ENCODE measurements around the gene LIFR.

Gene LIFR

GRCh38 chr5:38483805-38484398 lies 72.5 kb downstream of the LIFR start:
- no peak for FAIRE-seq
- DNase-seq (ENCODE audit: insufficient read length, low spot score) = no peak
- TF ChIP-seq POLR2A (IDR thresholded peaks at IDR 0.05; ENCODE audit: low read depth, low read length) = no peak

- FAIRE-seq (peak; percentile 45), DNase-seq (ENCODE audit: insufficient read length, low spot score) (no peak)
- TF ChIP-seq POLR2A (IDR thresholded peaks at IDR 0.05; ENCODE audit: low read depth, low read length) = no peak
Observed at GRCh38 chr5:38479315-38479904, 77.0 kb downstream of the LIFR start.

GRCh38 chr5:38478878-38479277 lies 77.6 kb downstream of the LIFR start:
- TF ChIP-seq POLR2A (IDR thresholded peaks at IDR 0.05; ENCODE audit: low read depth, low read length) = no peak
- FAIRE-seq = no peak
- DNase-seq (ENCODE audit: insufficient read length, low spot score) = no peak

- FAIRE-seq (peak; percentile 33), DNase-seq (ENCODE audit: insufficient read length, low spot score) (no peak)
- no peak for TF ChIP-seq POLR2A (IDR thresholded peaks at IDR 0.05; ENCODE audit: low read depth, low read length)
Observed at GRCh38 chr5:38478166-38478565, 78.3 kb downstream of the LIFR start.

GRCh38 chr5:38473008-38473407 lies 83.4 kb downstream of the LIFR start:
- DNase-seq (ENCODE audit: insufficient read length, low spot score) (no peak), FAIRE-seq (no peak)
- no peak for TF ChIP-seq POLR2A (IDR thresholded peaks at IDR 0.05; ENCODE audit: low read depth, low read length)

- FAIRE-seq = no peak
- DNase-seq (ENCODE audit: insufficient read length, low spot score) = no peak
- TF ChIP-seq POLR2A (IDR thresholded peaks at IDR 0.05; ENCODE audit: low read depth, low read length) = no peak
Observed at GRCh38 chr5:38472541-38472940, 83.9 kb downstream of the LIFR start.

GRCh38 chr5:38471709-38472108 lies 84.7 kb downstream of the LIFR start:
- no peak for TF ChIP-seq POLR2A (IDR thresholded peaks at IDR 0.05; ENCODE audit: low read depth, low read length)
- no peak for DNase-seq (ENCODE audit: insufficient read length, low spot score)
- FAIRE-seq = no peak

- FAIRE-seq (no peak), DNase-seq (ENCODE audit: insufficient read length, low spot score) (no peak)
- TF ChIP-seq POLR2A (IDR thresholded peaks at IDR 0.05; ENCODE audit: low read depth, low read length) = no peak
Observed at GRCh38 chr5:38469707-38470267, 86.7 kb downstream of the LIFR start.

GRCh38 chr5:38468978-38469706 lies 87.3 kb downstream of the LIFR start:
- no peak for TF ChIP-seq POLR2A (IDR thresholded peaks at IDR 0.05; ENCODE audit: low read depth, low read length)
- DNase-seq (ENCODE audit: insufficient read length, low spot score) (no peak), FAIRE-seq (no peak)

GRCh38 chr5:38468202-38468673 lies 88.2 kb downstream of the LIFR start:
- DNase-seq (ENCODE audit: insufficient read length, low spot score) = peak; percentile 94
- no peak for TF ChIP-seq POLR2A (IDR thresholded peaks at IDR 0.05; ENCODE audit: low read depth, low read length)
- FAIRE-seq = peak; percentile 91

- TF ChIP-seq POLR2A (IDR thresholded peaks at IDR 0.05; ENCODE audit: low read depth, low read length) = no peak
- DNase-seq (ENCODE audit: insufficient read length, low spot score) (peak; percentile 29), FAIRE-seq (no peak)
Observed at GRCh38 chr5:38467353-38468040, 88.9 kb downstream of the LIFR start.

GRCh38 chr5:38466424-38467189 lies 89.8 kb downstream of the LIFR start:
- TF ChIP-seq POLR2A (IDR thresholded peaks at IDR 0.05; ENCODE audit: low read depth, low read length) = no peak
- peak; percentile 47 for DNase-seq (ENCODE audit: insufficient read length, low spot score)
- FAIRE-seq = no peak

GRCh38 chr5:38465702-38466423 lies 90.6 kb downstream of the LIFR start:
- DNase-seq (ENCODE audit: insufficient read length, low spot score) (no peak), FAIRE-seq (no peak)
- TF ChIP-seq POLR2A (IDR thresholded peaks at IDR 0.05; ENCODE audit: low read depth, low read length) = no peak
